Karpas-422 (cell line): ENCODE data around the gene ATXN2. TPM values are rescaled to one million over a fixed set of nuclear protein-coding genes. Genes with fewer than 3 reads are reported as not detected.

Experiments used
- DNase-seq: peaks from one replicate; pipeline ENCODE4 v3.0.0-alpha.2; 2015
- H2AFZ ChIP-seq: fragments of 200-600 bp; sonication (generic); 2 replicates; pipeline ENCODE4 v1.6.1; 2014; ENCODE audit warnings: antibody characterized with exemption, low read length, mixed read lengths
- H3K27ac ChIP-seq: fragments of 200-600 bp; sonication (generic); 2 replicates; pipeline ENCODE4 v1.5.1; 2014; ENCODE audit warnings: mild to moderate bottlenecking, low read length, moderate library complexity
- H3K27me3 ChIP-seq: fragments of 200-600 bp; sonication (generic); 2 replicates; pipeline ENCODE4 v1.6.1; 2014; ENCODE audit warnings: low read length, mixed read lengths
- H3K36me3 ChIP-seq: fragments of 200-600 bp; sonication (generic); 2 replicates; pipeline ENCODE4 v1.6.1; 2014; ENCODE audit warnings: low read length, mixed read lengths; ENCODE audit not compliant: insufficient read depth
- H3K4me1 ChIP-seq: fragments of 200-600 bp; sonication (generic); 2 replicates; pipeline ENCODE4 v1.6.1; 2014; ENCODE audit warnings: mild to moderate bottlenecking, low read length, mixed read lengths
- H3K4me2 ChIP-seq: fragments of 200-600 bp; sonication (generic); 2 replicates; pipeline ENCODE4 v1.6.1; 2014; ENCODE audit warnings: low read length, low read depth, mild to moderate bottlenecking; ENCODE audit not compliant: poor library complexity, severe bottlenecking
- H3K4me3 ChIP-seq: fragments of 200-600 bp; sonication (generic); 2 replicates; pipeline ENCODE4 v1.5.1; 2014; ENCODE audit warnings: mild to moderate bottlenecking, antibody characterized with exemption, low read length, mixed read lengths
- H3K79me2 ChIP-seq: fragments of 200-600 bp; sonication (generic); 2 replicates; pipeline ENCODE4 v1.6.1; 2014; ENCODE audit warnings: mild to moderate bottlenecking, low read length, mixed read lengths
- H3K9ac ChIP-seq: fragments of 200-600 bp; sonication (generic); 2 replicates; pipeline ENCODE4 v1.6.0; 2014; ENCODE audit warnings: low read length
- H3K9me2 ChIP-seq: fragments of 200-600 bp; sonication (generic), shearing (Covaris generic); replicated peaks from 2 replicates; pipeline ENCODE4 v1.6.0; 2014; ENCODE audit warnings: mild to moderate bottlenecking, low read length, moderate library complexity; ENCODE audit not compliant: insufficient read depth
- H3K9me3 ChIP-seq: fragments of 300-700, 200-600 bp; sonication (generic); 2 replicates; pipeline ENCODE4 v1.6.1; 2014; ENCODE audit warnings: low read length, mixed read lengths
- H4K20me1 ChIP-seq: fragments of 200-600 bp; sonication (generic); 2 replicates; pipeline ENCODE4 v1.6.1; 2014; ENCODE audit warnings: mild to moderate bottlenecking, antibody characterized with exemption, low read length, low read depth; ENCODE audit not compliant: insufficient read depth
- total RNA-seq: library from RNA; depleted of rRNA; stranded (reverse); fragments of >200 nt; shearing (Covaris generic); gene quantifications from 2 replicates; pipeline ENCODE4 v1.2.3, GENCODE V29; 2014; ENCODE audit warnings: low replicate concordance

Gene ATXN2
- total RNA-seq, 1 experiment from 2014 or later, result 50.6 TPM

DNA sequence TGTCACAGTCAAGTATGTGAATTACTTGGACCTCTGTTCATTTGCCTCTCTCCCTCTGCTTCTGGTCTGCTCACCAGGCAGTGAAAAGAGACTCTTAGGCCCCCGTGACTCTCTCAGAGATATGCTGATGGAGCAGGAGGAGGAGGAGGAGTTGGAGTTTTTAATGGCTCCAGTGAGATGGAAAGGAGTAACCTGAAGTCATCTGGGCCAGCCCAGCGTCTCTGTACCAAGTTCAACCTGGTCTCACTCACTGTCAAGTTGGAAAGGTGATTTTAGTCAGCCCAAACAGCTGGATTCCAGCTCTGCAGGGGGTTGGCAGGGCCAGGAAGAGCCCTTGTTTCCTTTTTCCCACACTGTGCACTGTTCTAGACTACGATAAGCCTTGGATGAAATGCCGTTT, 144.8 kb downstream of the ATXN2 start:
- Histone ChIP-seq H3K4me2 (no peak overlapping the region), H4K20me1 (peaks cover 3% of the 10 kb centered on the region; the same call in 1 of the 2 replicates)

DNA sequence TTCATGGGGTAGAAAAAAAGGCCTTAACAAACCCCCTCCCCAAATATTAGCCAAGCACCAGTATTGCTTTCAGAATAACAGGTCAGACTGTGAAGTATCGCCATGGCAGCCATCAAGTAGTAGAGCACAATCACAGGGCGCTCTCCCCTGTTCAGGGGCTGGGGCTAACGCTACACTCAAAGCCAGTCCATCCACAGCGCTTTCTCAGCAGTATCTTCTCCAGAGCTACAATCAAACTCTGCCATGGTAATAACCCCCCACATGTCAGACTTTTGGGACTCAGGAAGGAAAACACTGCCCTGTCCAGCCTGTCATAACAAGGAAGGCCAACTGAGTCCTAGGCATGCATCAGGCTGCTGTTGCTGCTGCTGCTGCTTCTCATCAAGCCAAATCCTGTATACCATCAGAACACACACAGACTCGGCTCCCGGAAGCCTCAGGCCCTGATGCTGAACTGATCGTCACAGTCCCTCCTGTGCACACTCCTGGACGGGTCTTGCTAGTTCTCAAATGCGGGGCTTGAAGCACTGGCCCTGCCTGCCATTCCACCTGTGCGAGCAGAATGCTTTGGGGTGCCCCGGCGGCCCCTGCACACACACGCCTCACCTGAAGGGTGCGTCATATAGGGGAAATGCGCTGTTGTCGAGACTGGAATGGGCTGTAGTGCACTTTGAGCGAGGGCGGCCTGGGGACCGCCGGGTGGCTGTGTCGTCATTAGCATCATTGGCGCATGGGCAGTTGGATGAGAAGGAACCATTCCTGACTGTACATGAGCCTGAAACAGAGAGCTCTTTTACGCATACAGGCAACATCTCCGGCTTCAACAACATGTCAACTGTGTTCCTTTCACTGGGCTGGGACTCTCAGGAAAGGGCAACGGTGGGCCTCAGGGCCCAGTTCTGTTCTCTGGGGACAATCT, 145.8 kb downstream of the ATXN2 start:
- DNase-seq, result no peak
- Histone ChIP-seq H3K36me3 (peaks cover 42% of the 10 kb centered on the region; the same call in 1 of the 2 replicates), H3K4me1 (peaks cover 27% of the 10 kb centered on the region)

More for the DNA sequence above, 144.8 kb downstream of the ATXN2 start:
- H3K36me3 ChIP-seq, result peaks cover 41% of the 10 kb centered on the region; the same call in 1 of the 2 replicates
- H3K9me3 ChIP-seq, result no peaks in the 10 kb centered on the region
- DNase-seq, result no peak
- H3K9ac ChIP-seq, result no peak overlapping the region
- H2AFZ ChIP-seq, result no peak overlapping the region
- peaks cover 17% of the 10 kb centered on the region for H3K79me2 ChIP-seq
- no peak overlapping the region for H3K27ac ChIP-seq
- no peak overlapping the region for H3K4me3 ChIP-seq
- H3K27me3 ChIP-seq, result no peaks in the 10 kb centered on the region
- peaks cover 17% of the 10 kb centered on the region for H3K4me1 ChIP-seq
- H3K9me2 ChIP-seq, result no peaks in the 10 kb centered on the region

DNA sequence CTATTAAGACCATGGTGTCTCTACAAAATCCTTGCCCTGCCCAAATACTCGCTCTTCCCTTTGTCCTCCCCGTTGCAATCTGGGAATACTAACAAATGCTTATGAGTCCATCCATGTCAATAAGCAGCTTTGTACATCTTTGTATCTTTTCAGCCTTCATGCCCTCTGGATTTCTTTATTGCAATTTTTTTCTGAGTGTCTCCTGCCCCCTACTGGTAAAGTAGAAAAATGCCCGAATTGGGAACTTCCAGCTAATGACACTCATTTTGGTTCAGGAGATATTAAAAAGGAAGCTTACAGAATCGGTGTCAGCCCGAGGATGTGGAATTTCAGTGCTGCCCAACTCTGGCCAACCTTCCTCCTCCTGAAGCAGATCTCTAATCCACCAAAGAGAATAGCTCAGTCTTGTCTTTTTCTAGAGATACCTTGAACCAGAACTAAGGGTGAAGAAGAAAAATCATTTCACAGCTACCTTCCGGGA, 147.4 kb downstream of the ATXN2 start:
- H3K9me3 ChIP-seq, result no peaks in the 10 kb centered on the region
- H3K4me2 ChIP-seq, result no peak overlapping the region
- H3K36me3 ChIP-seq, result peaks cover 43% of the 10 kb centered on the region; the same call in 1 of the 2 replicates
- peaks cover 30% of the 10 kb centered on the region for H3K4me1 ChIP-seq
- H3K79me2 ChIP-seq, result peaks cover 21% of the 10 kb centered on the region
- H4K20me1 ChIP-seq, result peaks cover 4% of the 10 kb centered on the region; the same call in 1 of the 2 replicates
- H3K4me3 ChIP-seq, result no peak overlapping the region
- no peak overlapping the region for H2AFZ ChIP-seq
- DNase-seq, result peak; percentile 82
- no peak overlapping the region for H3K27ac ChIP-seq
- no peak overlapping the region for H3K9ac ChIP-seq
- H3K9me2 ChIP-seq, result no peaks in the 10 kb centered on the region
- no peaks in the 10 kb centered on the region for H3K27me3 ChIP-seq

More for the DNA sequence above, 145.8 kb downstream of the ATXN2 start:
- Histone ChIP-seq H4K20me1 (peaks cover 4% of the 10 kb centered on the region; the same call in 1 of the 2 replicates), H3K9me2 (no peaks in the 10 kb centered on the region), H2AFZ (no peak overlapping the region), H3K4me2 (no peak overlapping the region), H3K4me3 (no peak overlapping the region), H3K27ac (no peak overlapping the region), H3K27me3 (no peaks in the 10 kb centered on the region), H3K9me3 (no peaks in the 10 kb centered on the region), H3K9ac (no peak overlapping the region), H3K79me2 (peaks cover 20% of the 10 kb centered on the region)

DNA sequence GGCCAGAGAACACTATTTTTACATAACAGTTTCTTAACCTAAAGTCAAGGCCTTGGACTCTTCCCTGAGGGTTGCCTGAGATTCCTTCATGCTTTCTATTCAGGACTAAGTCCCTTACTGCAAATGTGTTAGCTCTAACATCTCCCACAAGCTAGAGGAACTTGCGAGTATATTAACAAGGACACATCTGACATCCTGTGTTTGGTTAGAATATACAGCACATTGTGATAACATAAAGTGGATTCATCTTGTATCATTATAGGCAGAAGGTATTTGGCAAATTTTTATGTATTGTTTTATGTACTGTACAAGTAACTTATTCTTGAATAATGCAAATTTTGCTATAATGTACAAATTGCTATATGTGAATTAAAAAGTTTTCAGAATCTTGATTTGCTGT, 147.9 kb downstream of the ATXN2 start:
- Histone ChIP-seq H3K36me3 (peaks cover 43% of the 10 kb centered on the region), H3K9ac (no peak overlapping the region), H3K9me2 (no peaks in the 10 kb centered on the region), H3K4me1 (peaks cover 31% of the 10 kb centered on the region), H3K4me2 (no peak overlapping the region), H3K4me3 (no peak overlapping the region), H3K27ac (no peak overlapping the region), H3K9me3 (no peaks in the 10 kb centered on the region), H2AFZ (no peak overlapping the region), H3K79me2 (peaks cover 22% of the 10 kb centered on the region), H4K20me1 (peaks cover 4% of the 10 kb centered on the region; the same call in 1 of the 2 replicates), H3K27me3 (no peaks in the 10 kb centered on the region)
- no peak for DNase-seq

DNA sequence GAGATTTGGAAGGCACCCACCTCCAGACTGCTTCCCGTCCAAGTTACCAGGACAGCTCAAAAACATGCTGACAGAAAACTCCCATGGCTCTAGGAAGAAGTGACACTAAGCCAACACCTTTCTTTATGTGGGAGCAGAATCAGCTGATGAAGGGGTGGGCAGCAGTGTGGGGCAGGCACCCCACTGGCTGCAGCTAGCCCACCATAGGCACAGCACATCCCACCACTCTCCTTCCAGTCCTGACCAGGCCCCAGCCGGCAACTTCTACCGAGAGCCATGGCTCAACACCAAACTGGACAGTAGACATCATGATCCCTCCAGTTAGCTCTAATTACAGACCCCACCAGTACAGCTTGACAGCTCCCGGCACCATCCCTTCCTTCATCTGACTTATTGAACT, 148.4 kb downstream of the ATXN2 start:
- no peak for DNase-seq
- Histone ChIP-seq H3K9me2 (no peaks in the 10 kb centered on the region), H3K27ac (0 out of 2 replicates have a peak overlapping the region, but pooled peaks have one; percentile 12)

DNA sequence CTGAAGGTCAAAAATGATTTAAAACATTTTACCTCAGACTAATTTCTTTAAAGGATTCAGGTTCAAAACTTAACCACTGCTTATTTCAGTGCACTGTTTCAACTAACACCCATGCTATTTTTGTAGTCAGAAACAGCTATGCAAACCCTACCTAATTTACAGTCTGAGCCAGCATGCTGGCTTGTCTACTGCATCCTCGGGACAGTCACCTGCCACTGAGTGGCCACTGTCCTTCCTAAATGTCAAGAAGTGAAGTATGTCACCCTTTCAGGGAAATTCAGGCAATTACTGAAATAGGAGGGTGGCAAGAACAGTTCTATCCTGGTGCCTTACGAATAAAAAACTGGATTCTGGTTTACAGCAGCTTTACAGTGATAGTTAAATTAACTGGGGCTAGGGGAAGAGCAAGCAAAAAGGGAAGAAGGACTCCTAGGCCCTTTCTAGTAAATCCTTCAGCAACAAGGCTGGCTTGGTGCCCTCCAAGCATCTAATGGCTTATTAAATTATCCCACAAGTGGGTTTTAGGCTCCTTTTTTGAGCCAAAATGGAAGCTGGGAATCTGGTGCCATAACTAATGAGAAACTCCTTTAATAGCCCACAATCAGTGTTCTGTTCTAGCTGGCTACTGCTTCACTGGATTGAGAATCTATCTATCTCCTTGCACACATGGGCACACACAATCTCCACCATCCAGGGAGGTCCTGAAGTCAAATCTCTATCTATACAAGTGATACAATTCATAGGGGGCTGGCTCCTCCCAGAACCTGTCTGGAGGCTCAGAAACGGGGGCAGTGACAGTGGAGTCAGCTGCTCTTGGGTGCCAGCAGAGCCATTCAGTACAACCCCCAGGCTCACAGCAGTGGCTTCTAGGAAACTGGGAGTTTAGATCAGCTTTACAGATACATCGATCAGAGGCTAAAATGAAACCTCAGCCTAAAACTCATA, 150.0 kb downstream of the ATXN2 start:
- peak overlapping the region; percentile 26 for H3K27ac ChIP-seq

More for the DNA sequence above, 148.4 kb downstream of the ATXN2 start:
- Histone ChIP-seq H4K20me1 (peaks cover 4% of the 10 kb centered on the region), H3K4me1 (peaks cover 36% of the 10 kb centered on the region), H3K4me3 (no peak overlapping the region), H3K9ac (no peak overlapping the region), H3K9me3 (no peaks in the 10 kb centered on the region), H3K36me3 (peaks cover 39% of the 10 kb centered on the region), H3K27me3 (no peaks in the 10 kb centered on the region), H3K79me2 (peaks cover 28% of the 10 kb centered on the region), H2AFZ (no peak overlapping the region), H3K4me2 (no peak overlapping the region)

DNA sequence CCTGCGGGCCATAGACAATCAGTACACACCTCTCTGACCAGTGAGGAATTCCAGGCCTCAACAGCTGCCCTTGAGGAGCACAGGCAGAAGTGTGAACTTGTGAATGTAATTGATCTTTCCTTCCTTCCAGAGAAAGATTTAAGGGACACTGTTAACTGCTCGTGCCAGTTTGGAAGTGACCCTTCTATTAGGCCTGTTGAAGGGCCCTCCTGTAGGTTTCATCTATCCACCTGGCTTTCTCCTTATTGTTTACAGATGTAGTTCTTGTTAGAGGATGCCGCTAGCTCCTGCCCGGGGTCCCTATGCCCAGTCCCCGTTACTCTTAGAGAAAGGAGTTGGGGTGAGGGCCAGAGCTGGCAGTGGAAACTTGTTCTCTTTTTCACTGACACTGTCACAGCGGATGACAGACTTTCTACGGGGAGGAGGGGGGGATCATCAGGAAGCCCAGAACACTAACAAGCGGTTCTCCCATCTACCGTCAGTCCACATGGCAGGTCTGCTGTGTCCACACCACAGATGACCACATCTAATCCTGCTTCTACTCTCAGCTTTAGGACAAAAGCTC, 150.8 kb downstream of the ATXN2 start:
- Histone ChIP-seq H3K9me3 (no peaks in the 10 kb centered on the region), H3K36me3 (peaks cover 34% of the 10 kb centered on the region), H3K4me1 (peaks cover 49% of the 10 kb centered on the region), H3K4me2 (peak overlapping the region; percentile 9), H3K9ac (peak overlapping the region; percentile 41; the same call in 1 of the 2 replicates), H3K79me2 (peaks cover 37% of the 10 kb centered on the region), H3K9me2 (no peaks in the 10 kb centered on the region), H4K20me1 (peaks cover 4% of the 10 kb centered on the region), H3K4me3 (no peak overlapping the region), H3K27ac (peak overlapping the region; percentile 26), H3K27me3 (no peaks in the 10 kb centered on the region), H2AFZ (no peak overlapping the region)
- DNase-seq, result no peak

More for the DNA sequence above, 150.0 kb downstream of the ATXN2 start:
- Histone ChIP-seq H3K4me2 (peak overlapping the region; percentile 9), H3K9me2 (no peaks in the 10 kb centered on the region), H3K36me3 (peaks cover 34% of the 10 kb centered on the region), H3K27me3 (no peaks in the 10 kb centered on the region), H3K9ac (peak overlapping the region; percentile 41; the same call in 1 of the 2 replicates), H3K79me2 (peaks cover 36% of the 10 kb centered on the region), H2AFZ (no peak overlapping the region), H3K4me3 (no peak overlapping the region), H3K4me1 (peaks cover 49% of the 10 kb centered on the region), H3K9me3 (no peaks in the 10 kb centered on the region), H4K20me1 (peaks cover 4% of the 10 kb centered on the region)
- no peak for DNase-seq
